K562 (cell line): ENCODE results near the gene PYM1. TPM values are rescaled to one million over a fixed set of nuclear protein-coding genes. Genes with fewer than 3 reads are reported as not detected.

ENCODE experiments used
- ATAC-seq: fragments of 200-7000 bp; cut with Tn5 transposase; 3 replicates; pipeline ENCODE4 v1.9.1; 2020; ENCODE audit warnings: moderate library complexity
- BruUV-seq: library from RNA; stranded (reverse); fragments of 400-500 nt; replicated peaks from 2 replicates; lab custom pipeline; 2021; lab: Mats Ljungman, UMichigan
- CTCF ChIA-PET: fragments of 300-600 bp; formaldehyde crosslinking; extraction: SDS; loops from one replicate; lab custom pipeline; 2021; ENCODE audit warnings: low intra/inter-chr PET ratio; lab: Yijun Ruan, JAX
- POLR2A ChIA-PET: fragments of 300-600, 350-650 bp; sonication (Branson Sonifier 250); formaldehyde crosslinking; extraction: SDS; loops from one replicate; lab custom pipeline; 2021; ENCODE audit warnings: antibody characterized with exemption, inconsistent platforms; lab: Yijun Ruan, JAX
- DNase-seq, 4 experiments: peaks; one replicate each; pipeline versions ENCODE4 v3.0.0 to v3.0.0-alpha.2; 2011 to 2018; ENCODE audit warnings: low spot score in 3 of 4, mixed read lengths in 3 of 4; ENCODE audit errors: extremely low read depth in 1 of 4
- FAIRE-seq: peaks from 2 replicates; lab custom pipeline; 2011; peaks lifted over from hg19 to GRCh38; lab: Jason Lieb, UNC
- H2AFZ ChIP-seq: 2 replicates; pipeline ENCODE4 v1.6.0; 2011; ENCODE audit warnings: low read depth, low read length, control low read depth, inconsistent platforms
- H3K27ac ChIP-seq: fragments of 200-600 bp; 3 replicates; pipeline ENCODE4 v1.8.0; 2011; ENCODE audit warnings: low read depth, mild to moderate bottlenecking, control low read depth, inconsistent platforms, low read length, moderate library complexity, mixed read lengths; ENCODE audit errors: extremely low read depth
- H3K27me3 ChIP-seq, 2 experiments: fragments of 300-600 bp in 1 of 2; 2 replicates in 1 of 2; 3 replicates in 1 of 2; pipeline versions ENCODE4 v1.6.0 to v1.8.0; 2011; ENCODE audit warnings: inconsistent platforms in 2 of 2, low read length in 2 of 2, mild to moderate bottlenecking in 1 of 2, mixed read lengths in 1 of 2, moderate library complexity in 1 of 2; ENCODE audit not compliant: control insufficient read depth in 2 of 2, insufficient read depth in 2 of 2
- H3K36me3 ChIP-seq: fragments of 300-600 bp; 3 replicates; pipeline ENCODE4 v1.8.0; 2011; ENCODE audit warnings: mild to moderate bottlenecking, low read length, inconsistent platforms; ENCODE audit not compliant: control insufficient read depth, insufficient read depth
- H3K4me1 ChIP-seq, 2 experiments: fragments of 200-600 bp in 1 of 2; replicated peaks in 1 of 2; 2 replicates in 1 of 2; 3 replicates in 1 of 2; pipeline versions ENCODE4 v1.5.1 to v1.8.0; 2011; ENCODE audit warnings: inconsistent platforms in 2 of 2, low read length in 2 of 2, mild to moderate bottlenecking in 1 of 2, mixed read lengths in 1 of 2, moderate library complexity in 1 of 2; ENCODE audit not compliant: control insufficient read depth in 2 of 2, insufficient read depth in 2 of 2
- H3K4me2 ChIP-seq: 2 replicates; pipeline ENCODE4 v1.6.1; 2011; ENCODE audit warnings: low read length, control low read depth, inconsistent platforms, mixed read lengths; ENCODE audit not compliant: insufficient read depth
- H3K4me3 ChIP-seq: fragments of 200-600 bp; sonication (generic), shearing (Covaris generic); 2 replicates; pipeline ENCODE4 v1.5.1; 2016; ENCODE audit warnings: control low read depth, inconsistent platforms
- H3K79me2 ChIP-seq: fragments of 200-600 bp; 3 replicates; pipeline ENCODE4 v1.8.0; 2011; ENCODE audit warnings: low read length, inconsistent platforms; ENCODE audit not compliant: control insufficient read depth, insufficient read depth
- H3K9ac ChIP-seq, 2 experiments: 2 replicates each; pipeline versions ENCODE4 v1.6.0 to v1.6.1; 2011; ENCODE audit warnings: low read depth in 2 of 2, low read length in 2 of 2, control low read depth in 1 of 2, inconsistent platforms in 1 of 2, mild to moderate bottlenecking in 1 of 2, mixed read lengths in 1 of 2; ENCODE audit not compliant: insufficient read depth in 1 of 2
- H3K9me1 ChIP-seq: one replicate; pipeline ENCODE4 v1.6.0; 2011; ENCODE audit warnings: inconsistent platforms, mild to moderate bottlenecking, low read length, moderate library complexity; ENCODE audit not compliant: control insufficient read depth, insufficient read depth
- H3K9me3 ChIP-seq: replicated peaks from 2 replicates; pipeline ENCODE4 v1.5.1; 2011; ENCODE audit warnings: low read depth, low read length, inconsistent platforms; ENCODE audit not compliant: control insufficient read depth, insufficient read depth
- H4K20me1 ChIP-seq: replicated peaks from 2 replicates; pipeline ENCODE4 v1.6.1; 2011; ENCODE audit warnings: low read length, inconsistent platforms, mixed read lengths; ENCODE audit not compliant: control insufficient read depth, insufficient read depth
- CEBPB ChIP-seq: fragments of 450-650 bp; IDR thresholded peaks from 2 replicates; pipeline ENCODE4 v1.6.1; 2016; ENCODE audit warnings: missing genetic modification characterization, missing compliant biosample characterization
- CEBPG ChIP-seq, 3 experiments: fragments of 200-800 bp in 1 of 3; sonication (Bioruptor generic) in 1 of 3; sonication (generic) in 1 of 3; formaldehyde crosslinking in 1 of 3; IDR thresholded peaks in 2 of 3; conservative IDR thresholded peaks in 1 of 3; 2 replicates each; pipeline versions ENCODE4 v1.6.1 to v1.8.0; 2016 to 2022; ENCODE audit warnings: missing compliant biosample characterization in 2 of 3, missing genetic modification characterization in 2 of 3, mild to moderate bottlenecking in 1 of 3, missing genetic modification reagents in 1 of 3
- DPF2 ChIP-seq: fragments of 450-650 bp; IDR thresholded peaks from 2 replicates; pipeline ENCODE4 v1.6.1; 2016
- IFI16 ChIP-seq: fragments of 250-450 bp; sonication (Bioruptor Pico); IDR thresholded peaks from 2 replicates; pipeline ENCODE4 v2.1.2; 2022; ENCODE audit warnings: mild to moderate bottlenecking, inconsistent platforms
- KDM1A ChIP-seq, 2 experiments: fragments of 450-650 bp; IDR thresholded peaks; 2 replicates each; pipeline ENCODE4 v1.6.1; 2016; ENCODE audit warnings: mild to moderate bottlenecking in 2 of 2
- OTX1 ChIP-seq: fragments of 450-650 bp; formaldehyde crosslinking; IDR thresholded peaks from 2 replicates; pipeline ENCODE4 v1.4.0; 2022; ENCODE audit warnings: mild to moderate bottlenecking
- PKNOX1 ChIP-seq: fragments of 450-650 bp; IDR thresholded peaks from 2 replicates; pipeline ENCODE4 v1.6.1; 2016
- POLR2G ChIP-seq: fragments of 200-400 bp; formaldehyde crosslinking; IDR thresholded peaks from 2 replicates; pipeline ENCODE4 v1.6.1; 2017; ENCODE audit warnings: low read depth, mild to moderate bottlenecking, antibody characterized with exemption, low read length, moderate library complexity
- PREB ChIP-seq: sonication (generic); formaldehyde crosslinking; IDR thresholded peaks from 2 replicates; pipeline ENCODE4 v1.8.1; 2023; ENCODE audit warnings: mild to moderate bottlenecking, missing genetic modification reagents
- TGIF2 ChIP-seq: sonication (generic); formaldehyde crosslinking; IDR thresholded peaks from 2 replicates; pipeline ENCODE4 v1.8.1; 2022; ENCODE audit warnings: mild to moderate bottlenecking, missing genetic modification reagents, moderate library complexity
- ZBTB7A ChIP-seq: IDR thresholded peaks from 2 replicates; pipeline ENCODE4 v1.6.1; 2011; ENCODE audit warnings: low read depth, mild to moderate bottlenecking, low read length, moderate library complexity, borderline replicate concordance; ENCODE audit not compliant: control insufficient read depth
- ZNF316 ChIP-seq: fragments of 450-650 bp; IDR thresholded peaks from 2 replicates; pipeline ENCODE4 v1.6.1; 2016
- WGBS: fragments of 100-300 bp; shearing (Covaris generic); methylation state at CpG from one replicate; pipeline ENCODE4 v1.1.6; 2016; ENCODE audit warnings: low coverage, mixed read lengths; ENCODE audit not compliant: insufficient coverage; ENCODE audit errors: missing lambda C conversion rate; 5-methylcytosine and 5-hydroxymethylcytosine counted together
- in situ Hi-C: fragments of 300-500 bp; cut with MboI; formaldehyde crosslinking; loops from 4 replicates; pipeline ENCODE4 v1.15.0; 2018; ENCODE audit warnings: inconsistent platforms, mixed read lengths
- intact Hi-C: fragments of 100-400 bp; cut with micrococcal nuclease; formaldehyde crosslinking; loops from 2 replicates; pipeline ENCODE4 v1.14.2; 2022
- polyA plus RNA-seq, 8 experiments: library from polyadenylated mRNA; depleted of rRNA in 4 of 8; stranded (reverse) in 5 of 8; unstranded in 3 of 8; fragments of >200 nt; fragmentation: Nextera tagmentation in 2 of 8; fragmentation: Illumina TruSeq in 1 of 8; extraction: Ambion mirVana in 2 of 8; extraction: Trizol in 1 of 8; gene quantifications; 2 replicates each; pipeline versions ENCODE4 v1.2.1 to v1.2.3, GENCODE V29; 2011 to 2014; ENCODE audit warnings: inconsistent platforms in 1 of 8, missing spikeins in 1 of 8
- total RNA-seq, 7 experiments: library from RNA; depleted of rRNA in 6 of 7; stranded (reverse); fragments of >200 nt in 6 of 7; fragmentation: Illumina TruSeq in 2 of 7; extraction: Trizol in 2 of 7; gene quantifications; 2 replicates each; pipeline versions ENCODE4 v1.2.1 to v1.2.3, GENCODE V29; 2011 to 2021; ENCODE audit warnings: low replicate concordance in 1 of 7
- TF ChIP-seq, protein P1 (sequence below), 3 experiments: IDR thresholded peaks in 2 of 3; conservative IDR thresholded peaks in 1 of 3; 2 replicates each; pipeline ENCODE4 v1.5.1; 2011 to 2012; ENCODE audit warnings: low read length in 3 of 3, mild to moderate bottlenecking in 3 of 3, control low read depth in 2 of 3, improper control_type of control experiment in 1 of 3, inconsistent platforms in 1 of 3, low read depth in 1 of 3, mixed read lengths in 1 of 3, moderate library complexity in 1 of 3; ENCODE audit not compliant: insufficient read depth in 2 of 3
- TF ChIP-seq, protein P2 (sequence below), 2 experiments: fragments of 200-800 bp in 1 of 2; sonication (Bioruptor generic) in 1 of 2; sonication (generic) in 1 of 2; formaldehyde crosslinking in 1 of 2; IDR thresholded peaks in 1 of 2; conservative IDR thresholded peaks in 1 of 2; 2 replicates each; pipeline versions ENCODE4 v1.5.0 to v1.6.1; 2016 to 2020; ENCODE audit warnings: missing compliant biosample characterization in 1 of 2, missing genetic modification characterization in 1 of 2, missing genetic modification reagents in 1 of 2

The PYM1 gene
- total and polyA plus RNA-seq, 9 of the 15 experiments (the other 6 are each of a cell fraction or from before 2014, with no cell fraction given) = 29.0 to 51.3 (median 34.1) TPM

GRCh38 chr12:55942577-55943136, 15.0 kb upstream of the PYM1 start (continued):
- TF ChIP-seq, protein P1, sequence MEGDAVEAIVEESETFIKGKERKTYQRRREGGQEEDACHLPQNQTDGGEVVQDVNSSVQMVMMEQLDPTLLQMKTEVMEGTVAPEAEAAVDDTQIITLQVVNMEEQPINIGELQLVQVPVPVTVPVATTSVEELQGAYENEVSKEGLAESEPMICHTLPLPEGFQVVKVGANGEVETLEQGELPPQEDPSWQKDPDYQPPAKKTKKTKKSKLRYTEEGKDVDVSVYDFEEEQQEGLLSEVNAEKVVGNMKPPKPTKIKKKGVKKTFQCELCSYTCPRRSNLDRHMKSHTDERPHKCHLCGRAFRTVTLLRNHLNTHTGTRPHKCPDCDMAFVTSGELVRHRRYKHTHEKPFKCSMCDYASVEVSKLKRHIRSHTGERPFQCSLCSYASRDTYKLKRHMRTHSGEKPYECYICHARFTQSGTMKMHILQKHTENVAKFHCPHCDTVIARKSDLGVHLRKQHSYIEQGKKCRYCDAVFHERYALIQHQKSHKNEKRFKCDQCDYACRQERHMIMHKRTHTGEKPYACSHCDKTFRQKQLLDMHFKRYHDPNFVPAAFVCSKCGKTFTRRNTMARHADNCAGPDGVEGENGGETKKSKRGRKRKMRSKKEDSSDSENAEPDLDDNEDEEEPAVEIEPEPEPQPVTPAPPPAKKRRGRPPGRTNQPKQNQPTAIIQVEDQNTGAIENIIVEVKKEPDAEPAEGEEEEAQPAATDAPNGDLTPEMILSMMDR (IDR thresholded peaks at IDR 0.05 in 2 of 3, conservative IDR thresholded peaks at IDR 0.05 in 1 of 3; ENCODE audit: insufficient read depth in 2 of 3, low read depth in 1 of 3, low read length in 3 of 3) = no peak
- TF ChIP-seq CEBPB (peak; percentile 18; the same call in 1 of the 2 replicates), OTX1 (CRISPR knock-in tag) (peak; percentile 53; the same call in 1 of the 2 replicates), KDM1A (IDR thresholded peaks at IDR 0.05) (peak; percentile 39 to 65; a peak in 3 of 4 replicates), CEBPG (CRISPR knock-in tag; IDR thresholded peaks at IDR 0.05) (peak; percentile 36; the same call in 1 of the 2 replicates), CEBPG (tag; conservative IDR thresholded peaks at IDR 0.05 in 1 of 2, IDR thresholded peaks at IDR 0.05 in 1 of 2) (no peak), PKNOX1 (peak; percentile 50)

DNA sequence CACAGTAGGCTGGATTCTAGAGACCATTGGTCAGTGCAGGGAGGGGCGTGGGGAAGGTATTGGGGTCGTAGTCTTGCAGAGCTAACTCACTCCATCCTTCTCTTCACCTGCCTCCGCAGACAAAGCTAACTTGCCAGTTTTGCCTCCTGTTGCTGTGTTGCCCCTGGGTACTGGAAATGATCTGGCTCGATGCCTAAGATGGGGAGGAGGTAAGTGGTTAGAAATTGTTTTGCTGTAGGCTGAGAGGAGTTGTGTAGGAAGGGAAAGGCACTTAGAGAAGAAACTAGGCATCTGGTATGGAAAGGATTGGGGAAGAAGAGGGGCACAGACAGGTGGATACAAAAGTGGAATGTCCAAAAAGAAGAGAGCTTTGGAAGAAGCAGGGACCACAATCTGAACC, 14.4 kb upstream of the PYM1 start:
- Histone ChIP-seq H3K9me1 (no peaks in the 10 kb centered on the region), H3K9me3 (no peaks in the 10 kb centered on the region), H3K36me3 (no peaks in the 10 kb centered on the region), H3K79me2 (no peaks in the 10 kb centered on the region), H3K27me3 (no peaks in the 10 kb centered on the region; a peak in 1 of 5 replicates), H3K9ac (no peak overlapping the region), H3K4me3 (no peak overlapping the region), H3K27ac (no peak overlapping the region), H3K4me1 (peaks cover 7 to 8% of the 10 kb centered on the region in 2 experiments; a peak in 3 of 5 replicates), H2AFZ (no peak overlapping the region), H3K4me2 (no peak overlapping the region), H4K20me1 (no peaks in the 10 kb centered on the region)
- POLR2A ChIA-PET = interaction anchor here (0.7 to 1.3 kb wide), 4 partner anchors 12 to 32 kb away, joined by 3 read pairs; partner anchors contain the start of gene RAB5B
- intact Hi-C loops (no loop called here), in situ Hi-C loops (loop anchor here (5.0 kb wide), 1 partner anchor 205 kb away; no protein-coding TSS in a partner anchor)
- WGBS = 23% methylated on average over 4 of the region's 4 CpGs
- CTCF ChIA-PET = no interaction called here
- DNase-seq (no peak), ATAC-seq (no peak), FAIRE-seq (no peak)
- no TSS peak for BruUV-seq
- TF ChIP-seq IFI16 (CRISPR knock-in tag) = no peak
- TF ChIP-seq PREB = no peak
- no peak for TF ChIP-seq POLR2G
- TF ChIP-seq, protein P2, sequence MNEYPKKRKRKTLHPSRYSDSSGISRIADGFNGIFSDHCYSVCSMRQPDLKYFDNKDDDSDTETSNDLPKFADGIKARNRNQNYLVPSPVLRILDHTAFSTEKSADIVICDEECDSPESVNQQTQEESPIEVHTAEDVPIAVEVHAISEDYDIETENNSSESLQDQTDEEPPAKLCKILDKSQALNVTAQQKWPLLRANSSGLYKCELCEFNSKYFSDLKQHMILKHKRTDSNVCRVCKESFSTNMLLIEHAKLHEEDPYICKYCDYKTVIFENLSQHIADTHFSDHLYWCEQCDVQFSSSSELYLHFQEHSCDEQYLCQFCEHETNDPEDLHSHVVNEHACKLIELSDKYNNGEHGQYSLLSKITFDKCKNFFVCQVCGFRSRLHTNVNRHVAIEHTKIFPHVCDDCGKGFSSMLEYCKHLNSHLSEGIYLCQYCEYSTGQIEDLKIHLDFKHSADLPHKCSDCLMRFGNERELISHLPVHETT (CRISPR knock-in tag; conservative IDR thresholded peaks at IDR 0.05 in 1 of 2, IDR thresholded peaks at IDR 0.05 in 1 of 2) = no peak
- TF ChIP-seq ZNF316 = no peak
- TF ChIP-seq TGIF2 (CRISPR knock-in tag) = no peak
- TF ChIP-seq DPF2 = no peak
- TF ChIP-seq ZBTB7A = no peak
